ENCODE results near the gene ALDH1A2. TPM values are rescaled to one million over a fixed set of nuclear protein-coding genes. Genes with fewer than 3 reads are reported as not detected.

Gene ALDH1A2
- total RNA-seq, 1 donor from 2014 or later: 30.8 TPM

- no peaks in the 10 kb centered on the region for H3K9me3 Mint-ChIP-seq
- Histone ChIP-seq H2AFZ (replicated peaks) (no peak overlapping the region), H3K9ac (no peak overlapping the region), H3K79me2 (ENCODE audit: low read depth) (no peaks in the 10 kb centered on the region), H3K9me3 (ENCODE audit: low read depth) (no peaks in the 10 kb centered on the region), H3K4me1 (no peaks in the 10 kb centered on the region), H3K36me3 (no peaks in the 10 kb centered on the region), H3K27ac (no peak overlapping the region), H3F3A (ENCODE audit: low read depth) (no peaks in the 10 kb centered on the region), H3K4me3 (no peak overlapping the region), H3K27me3 (no peaks in the 10 kb centered on the region), H3K4me2 (no peak overlapping the region), H4K20me1 (ENCODE audit: low read depth) (no peaks in the 10 kb centered on the region)
- H3K4me1 Mint-ChIP-seq: no peaks in the 10 kb centered on the region
- H3K36me3 Mint-ChIP-seq: no peaks in the 10 kb centered on the region
- no peak for TF ChIP-seq EZH2 (IDR thresholded peaks at IDR 0.05)
- TF ChIP-seq CTCF (IDR thresholded peaks at IDR 0.05): no peak
- no peak for TF ChIP-seq EZH2phosphoT487 (IDR thresholded peaks at IDR 0.05)
- H3K4me3 Mint-ChIP-seq: no peak overlapping the region
- H3K27me3 Mint-ChIP-seq (ENCODE audit: insufficient read depth, low read depth): peaks cover 2% of the 10 kb centered on the region
- H3K27ac Mint-ChIP-seq: no peak overlapping the region
- no peak for DNase-seq (ENCODE audit: low spot score)
Observed at GRCh38 chr15:57993409-57994145, 71.9 kb downstream of the ALDH1A2 start.

GRCh38 chr15:57992761-57993355, 72.7 kb downstream of the ALDH1A2 start:
- no peak for DNase-seq (ENCODE audit: low spot score)
- H3K27ac Mint-ChIP-seq: no peak overlapping the region
- Histone ChIP-seq H3K27ac (no peak overlapping the region), H3K4me3 (no peak overlapping the region), H3F3A (ENCODE audit: low read depth) (no peaks in the 10 kb centered on the region), H3K36me3 (no peaks in the 10 kb centered on the region), H3K4me1 (no peaks in the 10 kb centered on the region), H3K9ac (no peak overlapping the region), H3K79me2 (ENCODE audit: low read depth) (no peaks in the 10 kb centered on the region), H2AFZ (replicated peaks) (no peak overlapping the region), H3K4me2 (no peak overlapping the region), H4K20me1 (ENCODE audit: low read depth) (no peaks in the 10 kb centered on the region), H3K27me3 (no peaks in the 10 kb centered on the region), H3K9me3 (ENCODE audit: low read depth) (no peaks in the 10 kb centered on the region)
- H3K27me3 Mint-ChIP-seq (ENCODE audit: insufficient read depth, low read depth): peaks cover 2% of the 10 kb centered on the region
- no peaks in the 10 kb centered on the region for H3K9me3 Mint-ChIP-seq
- H3K4me1 Mint-ChIP-seq: no peaks in the 10 kb centered on the region
- TF ChIP-seq CTCF (IDR thresholded peaks at IDR 0.05): no peak
- TF ChIP-seq EZH2 (IDR thresholded peaks at IDR 0.05): no peak
- no peak for TF ChIP-seq EZH2phosphoT487 (IDR thresholded peaks at IDR 0.05)
- H3K36me3 Mint-ChIP-seq: no peaks in the 10 kb centered on the region
- no peak overlapping the region for H3K4me3 Mint-ChIP-seq

GRCh38 chr15:57973534-57973933, 92.0 kb downstream of the ALDH1A2 start:
- peaks cover 5% of the 10 kb centered on the region for H3K4me1 Mint-ChIP-seq
- Histone ChIP-seq H3K4me3 (no peak overlapping the region), H2AFZ (replicated peaks) (no peak overlapping the region), H3K4me2 (no peak overlapping the region), H4K20me1 (ENCODE audit: low read depth) (no peaks in the 10 kb centered on the region), H3K79me2 (ENCODE audit: low read depth) (no peaks in the 10 kb centered on the region), H3K27me3 (no peaks in the 10 kb centered on the region), H3K9me3 (ENCODE audit: low read depth) (no peaks in the 10 kb centered on the region), H3F3A (ENCODE audit: low read depth) (peaks cover 10% of the 10 kb centered on the region), H3K9ac (no peak overlapping the region), H3K36me3 (no peaks in the 10 kb centered on the region), H3K27ac (no peak overlapping the region), H3K4me1 (peaks cover 16% of the 10 kb centered on the region)
- H3K36me3 Mint-ChIP-seq: no peaks in the 10 kb centered on the region
- H3K9me3 Mint-ChIP-seq: no peaks in the 10 kb centered on the region
- no peaks in the 10 kb centered on the region for H3K27me3 Mint-ChIP-seq (ENCODE audit: insufficient read depth, low read depth)
- TF ChIP-seq CTCF (IDR thresholded peaks at IDR 0.05) (no peak), EZH2phosphoT487 (IDR thresholded peaks at IDR 0.05) (no peak), EZH2 (IDR thresholded peaks at IDR 0.05) (no peak)
- H3K4me3 Mint-ChIP-seq: no peak overlapping the region
- DNase-seq (ENCODE audit: low spot score): no peak
- H3K27ac Mint-ChIP-seq: no peak overlapping the region
